Upper lobe of left lung (tissue), 6 donors: ENCODE results near the gene OR10G6. TPM values are rescaled to one million over a fixed set of nuclear protein-coding genes. Genes with fewer than 3 reads are reported as not detected.

Source experiments
- ATAC-seq, 2 donors: fragments of 200-7000 bp; cut with Tn5 transposase; one replicate each; pipeline ENCODE4 v1.9.1; 2022; ENCODE audit warnings: mild to moderate bottlenecking in 2 of 2, moderate library complexity in 2 of 2; ENCODE audit not compliant: low FRiP score in 2 of 2
- DNase-seq, 2 donors: peaks; one replicate each; pipeline ENCODE4 v3.0.0-alpha.2; 2019 to 2020
- H3K27ac ChIP-seq, 4 donors: fragments of 200-600 bp; sonication (generic); one replicate each; pipeline ENCODE4 v1.5.1; 2016 to 2019
- H3K27me3 ChIP-seq, 4 donors: fragments of 200-600 bp; sonication (generic); one replicate each; pipeline ENCODE4 v1.5.1; 2017 to 2019
- H3K36me3 ChIP-seq, 4 donors: fragments of 200-600 bp; sonication (generic); one replicate each; pipeline ENCODE4 v1.5.1; 2016 to 2019
- H3K4me1 ChIP-seq, 4 donors: fragments of 200-600 bp; sonication (generic); one replicate each; pipeline ENCODE4 v1.5.1; 2018 to 2019
- H3K4me3 ChIP-seq, 4 donors: fragments of 200-600 bp; sonication (generic); one replicate each; pipeline ENCODE4 v1.5.1; 2017 to 2019; ENCODE audit warnings: mild to moderate bottlenecking in 2 of 4, moderate library complexity in 1 of 4
- H3K9me3 ChIP-seq, 4 donors: fragments of 200-600 bp; sonication (generic); one replicate each; pipeline ENCODE4 v1.5.1; 2018 to 2019
- EP300 ChIP-seq, 4 donors: sonication (generic); formaldehyde crosslinking; IDR thresholded peaks; one replicate each; pipeline ENCODE4 v1.5.1; 2017; ENCODE audit warnings: antibody characterized with exemption in 4 of 4, control low read depth in 2 of 4
- POLR2A ChIP-seq, 4 donors: fragments of 450-650 bp; IDR thresholded peaks; one replicate each; pipeline ENCODE4 v1.5.1; 2016 to 2017; ENCODE audit warnings: antibody characterized with exemption in 4 of 4, mild to moderate bottlenecking in 2 of 4
- POLR2AphosphoS5 ChIP-seq, 2 donors: sonication (generic); formaldehyde crosslinking; IDR thresholded peaks; one replicate each; pipeline ENCODE4 v1.5.1; 2017; ENCODE audit warnings: antibody characterized with exemption in 2 of 2
- WGBS, 2 donors: methylation state at CpG; one replicate each; pipeline ENCODE4 v1.1.5; 2017 to 2018; 5-methylcytosine and 5-hydroxymethylcytosine counted together
- total RNA-seq, 6 donors: library from RNA; depleted of rRNA in 4 of 6; stranded (reverse); fragments of >200 nt in 4 of 6; gene quantifications; one replicate each; pipeline versions ENCODE4 v1.1.0 to v1.2.1, GENCODE V29; 2016 to 2021
- TF ChIP-seq, protein P1 (sequence below), 6 experiments: fragments of 450-650 bp in 4 of 6; fragments of 200-600 bp in 2 of 6; sonication (generic) in 2 of 6; IDR thresholded peaks; one replicate each; pipeline ENCODE4 v1.5.1; 2016 to 2019; ENCODE audit warnings: antibody characterized with exemption in 6 of 6
- donor health status: DM: no; HTN: no; CAD: no; lungs with moderate emphysema.
- donor health status: DM: no; HTN: yes; CAD: no; lungs with severe emphysema.

Gene OR10G6
- total RNA-seq, 6 donors from 2014 or later: not detected

DNA sequence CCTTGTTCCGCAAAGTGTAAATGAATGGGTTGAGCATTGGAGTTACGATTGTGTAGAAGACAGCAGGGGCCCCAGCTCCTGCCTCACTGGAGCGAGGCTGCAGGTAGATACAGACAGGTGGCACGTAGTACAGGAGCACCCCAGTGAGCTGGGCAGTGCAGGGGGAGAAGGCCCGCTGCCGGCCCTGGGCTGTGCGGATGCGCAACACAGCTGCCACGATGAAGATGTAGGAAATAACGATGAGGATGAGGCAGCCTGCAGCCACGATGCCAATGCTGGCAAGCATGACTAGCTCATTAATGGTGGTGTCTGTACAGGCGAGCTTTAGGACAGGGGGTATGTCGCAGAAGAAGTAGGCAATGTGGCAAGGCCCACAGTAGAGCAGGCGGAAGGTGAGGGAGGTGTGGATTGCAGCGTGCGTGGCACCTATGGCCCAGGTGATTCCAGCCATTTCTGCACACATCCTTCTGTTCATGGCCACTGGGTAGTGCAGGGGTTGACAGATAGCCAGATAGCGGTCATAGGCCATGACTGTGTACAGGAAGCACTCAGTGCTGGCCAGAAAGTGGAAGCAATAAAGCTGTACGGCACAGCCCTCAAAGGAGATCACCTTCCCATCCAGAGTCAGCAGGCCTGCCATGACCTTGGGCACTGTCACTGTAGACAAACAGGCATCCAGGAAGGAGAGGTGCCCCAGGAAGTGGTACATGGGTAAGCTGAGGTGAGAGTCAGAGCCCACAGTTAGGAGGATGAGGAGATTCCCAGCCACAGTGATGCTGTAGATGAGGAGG is 18.0 kb downstream of the OR10G6 start:
- TF ChIP-seq POLR2A (IDR thresholded peaks at IDR 0.05) (no peak), POLR2AphosphoS5 (IDR thresholded peaks at IDR 0.05) (no peak), EP300 (IDR thresholded peaks at IDR 0.05) (no peak)
- TF ChIP-seq, protein P1, sequence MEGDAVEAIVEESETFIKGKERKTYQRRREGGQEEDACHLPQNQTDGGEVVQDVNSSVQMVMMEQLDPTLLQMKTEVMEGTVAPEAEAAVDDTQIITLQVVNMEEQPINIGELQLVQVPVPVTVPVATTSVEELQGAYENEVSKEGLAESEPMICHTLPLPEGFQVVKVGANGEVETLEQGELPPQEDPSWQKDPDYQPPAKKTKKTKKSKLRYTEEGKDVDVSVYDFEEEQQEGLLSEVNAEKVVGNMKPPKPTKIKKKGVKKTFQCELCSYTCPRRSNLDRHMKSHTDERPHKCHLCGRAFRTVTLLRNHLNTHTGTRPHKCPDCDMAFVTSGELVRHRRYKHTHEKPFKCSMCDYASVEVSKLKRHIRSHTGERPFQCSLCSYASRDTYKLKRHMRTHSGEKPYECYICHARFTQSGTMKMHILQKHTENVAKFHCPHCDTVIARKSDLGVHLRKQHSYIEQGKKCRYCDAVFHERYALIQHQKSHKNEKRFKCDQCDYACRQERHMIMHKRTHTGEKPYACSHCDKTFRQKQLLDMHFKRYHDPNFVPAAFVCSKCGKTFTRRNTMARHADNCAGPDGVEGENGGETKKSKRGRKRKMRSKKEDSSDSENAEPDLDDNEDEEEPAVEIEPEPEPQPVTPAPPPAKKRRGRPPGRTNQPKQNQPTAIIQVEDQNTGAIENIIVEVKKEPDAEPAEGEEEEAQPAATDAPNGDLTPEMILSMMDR (IDR thresholded peaks at IDR 0.05): no peak
- peak in 1 of 2 donors; percentile 62 for DNase-seq
- H3K27me3 ChIP-seq: no peaks in the 10 kb centered on the region
- 83 to 90% methylated on average over 18 of the region's 18 CpGs for WGBS, 2 donors
- H3K36me3 ChIP-seq: no peaks in the 10 kb centered on the region
- H3K4me1 ChIP-seq: no peaks in the 10 kb centered on the region
- ATAC-seq: peak in 1 of 2 donors; percentile 49
- H3K4me3 ChIP-seq: no peak overlapping the region
- H3K9me3 ChIP-seq: no peaks in the 10 kb centered on the region
- no peak overlapping the region for H3K27ac ChIP-seq

DNA sequence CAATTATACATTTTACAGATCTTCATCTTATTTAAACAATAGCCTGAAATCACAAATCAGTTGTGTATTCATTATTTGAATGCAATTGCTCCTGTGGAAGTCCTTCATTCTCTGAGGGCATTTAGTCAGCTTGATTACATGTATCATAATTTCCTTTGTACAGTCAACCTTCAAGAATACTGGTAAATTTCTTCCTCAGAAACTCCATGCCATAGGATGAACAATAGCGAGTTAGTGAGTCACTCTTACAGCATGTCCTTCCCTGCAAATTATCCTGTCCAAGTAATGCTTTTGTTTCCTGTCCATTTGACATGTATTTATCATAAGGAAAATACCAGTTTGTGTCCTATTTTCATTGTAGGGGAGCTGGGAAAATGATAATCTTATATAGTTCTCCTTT is 21.1 kb downstream of the OR10G6 start:
- Histone ChIP-seq H3K9me3 (no peaks in the 10 kb centered on the region), H3K4me3 (no peak overlapping the region), H3K4me1 (no peaks in the 10 kb centered on the region), H3K27ac (no peak overlapping the region), H3K36me3 (no peaks in the 10 kb centered on the region), H3K27me3 (no peaks in the 10 kb centered on the region)
- WGBS, 2 donors: 57 to 68% methylated on average over 1 of the region's 1 CpG
- TF ChIP-seq, protein P1 (IDR thresholded peaks at IDR 0.05): no peak
- no peak for TF ChIP-seq POLR2A (IDR thresholded peaks at IDR 0.05)
- TF ChIP-seq POLR2AphosphoS5 (IDR thresholded peaks at IDR 0.05): no peak
- TF ChIP-seq EP300 (IDR thresholded peaks at IDR 0.05): no peak
- DNase-seq (no peak), ATAC-seq (no peak)

DNA sequence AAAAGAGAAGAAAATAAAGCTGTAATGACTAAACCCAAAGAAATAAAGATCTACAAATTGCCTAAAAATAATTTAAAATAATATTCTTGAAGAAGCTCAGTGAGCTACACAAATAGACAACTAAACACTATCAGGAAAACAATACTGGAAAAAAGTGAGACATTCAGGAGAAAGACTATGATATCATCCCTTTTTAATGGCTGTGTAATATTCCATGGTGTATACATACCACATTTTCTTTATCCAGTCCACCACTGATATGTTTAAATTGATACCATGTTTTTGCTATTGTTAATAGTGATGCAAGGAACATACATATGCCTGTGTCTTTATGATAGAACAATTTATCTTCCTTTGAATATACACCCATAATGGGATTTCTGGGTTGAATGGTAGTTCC is 38.2 kb downstream of the OR10G6 start:
- DNase-seq: no peak
- Histone ChIP-seq H3K9me3 (peaks cover 0 to 3% (median 0%) of the 10 kb centered on the region in 4 donors), H3K4me1 (no peaks in the 10 kb centered on the region), H3K4me3 (no peak overlapping the region), H3K27me3 (no peaks in the 10 kb centered on the region), H3K27ac (no peak overlapping the region), H3K36me3 (no peaks in the 10 kb centered on the region)
- ATAC-seq: no peak
- TF ChIP-seq, protein P1 (IDR thresholded peaks at IDR 0.05): no peak
- TF ChIP-seq POLR2A (IDR thresholded peaks at IDR 0.05) (no peak), EP300 (IDR thresholded peaks at IDR 0.05) (no peak), POLR2AphosphoS5 (IDR thresholded peaks at IDR 0.05) (no peak)

DNA sequence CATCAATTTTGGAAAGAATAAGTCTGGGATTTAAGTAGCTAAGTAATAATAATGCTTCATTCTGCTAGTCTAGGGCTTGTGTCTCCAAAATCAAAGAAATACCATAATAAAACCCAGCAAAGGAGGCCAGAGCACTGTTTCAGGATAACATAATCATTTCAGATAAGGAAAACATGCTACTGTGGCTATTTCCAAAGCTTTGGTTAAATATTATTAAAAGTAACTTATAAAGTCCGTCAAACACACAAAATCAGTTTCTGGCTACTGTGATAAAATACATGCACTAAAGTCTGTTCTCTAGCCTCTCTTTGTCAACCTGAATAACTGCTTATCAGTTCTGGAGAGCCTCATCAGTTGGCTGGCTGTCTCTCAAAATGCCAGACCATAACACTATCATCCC is 49.8 kb downstream of the OR10G6 start:
- Histone ChIP-seq H3K4me1 (no peaks in the 10 kb centered on the region), H3K36me3 (no peaks in the 10 kb centered on the region), H3K27ac (no peak overlapping the region), H3K9me3 (no peaks in the 10 kb centered on the region), H3K4me3 (no peak overlapping the region), H3K27me3 (no peaks in the 10 kb centered on the region)
- no peak for TF ChIP-seq EP300 (IDR thresholded peaks at IDR 0.05)
- no peak for ATAC-seq
- WGBS, 2 donors: 30 to 52% methylated on average over 1 of the region's 1 CpG
- no peak for DNase-seq

Other genes starting within 250 kb of the OR10G6 start
- gene OR6X1, start 240.6 kb downstream of the OR10G6 start, total RNA-seq: not detected
- not detected for gene OR6M1, start 188.8 kb downstream of the OR10G6 start, total RNA-seq
- not detected for gene TMEM225, start 109.5 kb downstream of the OR10G6 start, total RNA-seq
- gene OR8D4, start 93.0 kb downstream of the OR10G6 start, total RNA-seq: not detected
- gene OR4D5, start 55.5 kb downstream of the OR10G6 start, total RNA-seq: not detected
- not detected for gene OR6T1, start 51.3 kb downstream of the OR10G6 start, total RNA-seq
- not detected for gene OR10S1, start 17.4 kb downstream of the OR10G6 start, total RNA-seq
- gene OR10G4, start 17.8 kb upstream of the OR10G6 start, total RNA-seq: not detected
- not detected for gene OR10G9, start 27.9 kb upstream of the OR10G6 start, total RNA-seq
- not detected for gene OR10G8, start 31.6 kb upstream of the OR10G6 start, total RNA-seq
- not detected for gene OR10G7, start 46.2 kb upstream of the OR10G6 start, total RNA-seq
- 10 to 100 TPM; 16.4 to 39.0 (median 32.9) TPM for gene VWA5A, start 120.3 kb upstream of the OR10G6 start, total RNA-seq
- gene OR10D3, start 188.2 kb upstream of the OR10G6 start, total RNA-seq: not detected
- gene OR8G1, start 245.9 kb upstream of the OR10G6 start, total RNA-seq: not detected